ENCODE measurements around the gene SERTAD1.
"Not testable (repeated sequence)": the region's sequence is repeated elsewhere in the genome, so short reads cannot be mapped to it uniquely, and the experiment has no call there.

Gene SERTAD1

GRCh38 chr19:40425450-40426287, at the start of gene SERTAD1:
Gene SERTAD1, minus strand, starts transcription at chr19:40425992. Its CDS starts 2,446 bp downstream, at chr19:40423546.
- DNase-seq, result peak; percentile 97

GRCh38 chr19:40474737-40475136, 48.9 kb upstream of the SERTAD1 start:
- no peak for DNase-seq

- DNase-seq, result no peak
These were observed 46.7 kb upstream of the SERTAD1 start for GRCh38 chr19:40472516-40472915.

GRCh38 chr19:40471111-40471510, 45.3 kb upstream of the SERTAD1 start:
- DNase-seq, result no peak

- no peak for DNase-seq
These were observed 43.2 kb upstream of the SERTAD1 start for GRCh38 chr19:40469011-40469410.

- no peak for DNase-seq
These were observed 41.4 kb upstream of the SERTAD1 start, which contains the start of gene SPTBN4 for GRCh38 chr19:40466985-40467734. Gene SPTBN4, plus strand, starts transcription at chr19:40467001. Its CDS starts 5,621 bp downstream, at chr19:40472622.

- no peak for DNase-seq
These were observed 40.6 kb upstream of the SERTAD1 start for GRCh38 chr19:40466219-40466984.

- peak; percentile 89 for DNase-seq
These were observed 39.9 kb upstream of the SERTAD1 start, which contains the start of gene BLVRB for GRCh38 chr19:40465557-40466218. Gene BLVRB, minus strand, starts transcription at chr19:40465745. Its CDS starts 57 bp downstream, at chr19:40465688.

- DNase-seq, result no peak
These were observed 39.3 kb upstream of the SERTAD1 start for GRCh38 chr19:40465025-40465556.

- peak; percentile 32 for DNase-seq
These were observed 38.5 kb upstream of the SERTAD1 start for GRCh38 chr19:40464059-40465024.

GRCh38 chr19:40463587-40464037, 37.8 kb upstream of the SERTAD1 start:
- not testable (repeated sequence) for DNase-seq

- DNase-seq, result no peak
These were observed 36.0 kb upstream of the SERTAD1 start for GRCh38 chr19:40461669-40462221.

- no peak for DNase-seq
These were observed 34.4 kb upstream of the SERTAD1 start for GRCh38 chr19:40460185-40460584.

GRCh38 chr19:40458597-40458974, 32.8 kb upstream of the SERTAD1 start:
- DNase-seq, result no peak

GRCh38 chr19:40457953-40458596, 32.3 kb upstream of the SERTAD1 start:
- DNase-seq, result no peak

- no peak for DNase-seq
These were observed 31.3 kb upstream of the SERTAD1 start for GRCh38 chr19:40457048-40457447.

- DNase-seq, result not testable (repeated sequence)
These were observed 28.2 kb upstream of the SERTAD1 start for GRCh38 chr19:40453943-40454342.

GRCh38 chr19:40453151-40453735, 27.5 kb upstream of the SERTAD1 start:
- no peak for DNase-seq

- DNase-seq, result no peak
These were observed 26.2 kb upstream of the SERTAD1 start for GRCh38 chr19:40452016-40452415.

GRCh38 chr19:40450664-40451063, 24.9 kb upstream of the SERTAD1 start:
- no peak for DNase-seq

Data from NCI-H510A (cell line).